ENCODE data around the gene ARHGAP44. TPM values are rescaled to one million over a fixed set of nuclear protein-coding genes. Genes with fewer than 3 reads are reported as not detected.
A peak's percentile ranks its signal among the peaks of the same experiment; 100 is the strongest.

ARHGAP44 gene
- total RNA-seq, 1 donor from 2014 or later: 5.9 TPM

DNA sequence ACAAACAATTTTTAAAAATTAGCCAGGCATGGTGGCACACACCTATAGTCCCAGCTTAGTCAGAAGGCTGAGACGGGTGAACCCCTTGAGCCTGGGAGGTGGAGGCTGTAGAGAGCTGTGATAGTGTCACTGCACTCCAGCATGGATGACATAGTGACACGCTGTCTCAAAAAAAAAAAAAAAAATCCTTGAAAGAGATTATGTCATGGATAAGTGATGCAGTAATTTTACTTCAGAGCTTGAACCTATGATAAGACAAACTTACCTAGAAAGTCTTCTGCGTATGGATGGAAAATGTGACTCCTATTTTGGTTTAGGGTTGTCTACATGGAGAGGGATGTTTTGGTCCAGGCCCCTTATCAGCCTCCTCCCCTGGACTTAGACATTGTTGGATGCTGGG lies 176.7 kb downstream of the ARHGAP44 start:
- DNase-seq (ENCODE audit: low read depth): no peak
- H3K27me3 ChIP-seq (ENCODE audit: control insufficient read depth, insufficient read depth, low read length): no peaks in the 10 kb centered on the region
- no peaks in the 10 kb centered on the region for H3K36me3 ChIP-seq (ENCODE audit: control insufficient read depth, insufficient read depth, low read length)
- TF ChIP-seq, protein P1, sequence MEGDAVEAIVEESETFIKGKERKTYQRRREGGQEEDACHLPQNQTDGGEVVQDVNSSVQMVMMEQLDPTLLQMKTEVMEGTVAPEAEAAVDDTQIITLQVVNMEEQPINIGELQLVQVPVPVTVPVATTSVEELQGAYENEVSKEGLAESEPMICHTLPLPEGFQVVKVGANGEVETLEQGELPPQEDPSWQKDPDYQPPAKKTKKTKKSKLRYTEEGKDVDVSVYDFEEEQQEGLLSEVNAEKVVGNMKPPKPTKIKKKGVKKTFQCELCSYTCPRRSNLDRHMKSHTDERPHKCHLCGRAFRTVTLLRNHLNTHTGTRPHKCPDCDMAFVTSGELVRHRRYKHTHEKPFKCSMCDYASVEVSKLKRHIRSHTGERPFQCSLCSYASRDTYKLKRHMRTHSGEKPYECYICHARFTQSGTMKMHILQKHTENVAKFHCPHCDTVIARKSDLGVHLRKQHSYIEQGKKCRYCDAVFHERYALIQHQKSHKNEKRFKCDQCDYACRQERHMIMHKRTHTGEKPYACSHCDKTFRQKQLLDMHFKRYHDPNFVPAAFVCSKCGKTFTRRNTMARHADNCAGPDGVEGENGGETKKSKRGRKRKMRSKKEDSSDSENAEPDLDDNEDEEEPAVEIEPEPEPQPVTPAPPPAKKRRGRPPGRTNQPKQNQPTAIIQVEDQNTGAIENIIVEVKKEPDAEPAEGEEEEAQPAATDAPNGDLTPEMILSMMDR (IDR thresholded peaks at IDR 0.05; ENCODE audit: insufficient read depth, low read length, poor library complexity, severe bottlenecking): no peak
- H3K4me3 ChIP-seq (ENCODE audit: low read depth, low read length): no peak overlapping the region

DNA sequence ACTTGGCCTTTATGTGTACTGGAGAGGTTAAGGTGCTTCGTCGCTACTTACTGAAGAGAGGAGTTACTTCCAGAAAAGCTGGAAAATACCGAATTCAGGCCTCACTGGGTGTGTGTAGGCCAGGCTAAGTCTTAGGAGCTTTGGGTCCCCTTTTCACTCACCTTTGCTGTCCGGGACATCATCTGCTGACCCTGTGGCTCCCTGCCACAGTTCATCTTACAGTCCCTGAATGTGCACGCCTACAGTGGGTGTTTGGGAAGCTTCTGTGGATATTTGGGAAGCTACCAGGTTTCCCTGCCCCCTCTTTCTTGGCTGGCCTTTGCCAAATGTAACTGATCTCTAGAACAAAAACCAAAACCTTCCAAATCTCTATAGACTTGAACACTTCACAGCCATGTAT lies 177.1 kb downstream of the ARHGAP44 start:
- no peaks in the 10 kb centered on the region for H3K27me3 ChIP-seq (ENCODE audit: control insufficient read depth, insufficient read depth, low read length)
- no peak for DNase-seq (ENCODE audit: low read depth)
- H3K36me3 ChIP-seq (ENCODE audit: control insufficient read depth, insufficient read depth, low read length): no peaks in the 10 kb centered on the region
- no peak overlapping the region for H3K4me3 ChIP-seq (ENCODE audit: low read depth, low read length)
- TF ChIP-seq, protein P1 (IDR thresholded peaks at IDR 0.05; ENCODE audit: insufficient read depth, low read length, poor library complexity, severe bottlenecking): no peak

DNA sequence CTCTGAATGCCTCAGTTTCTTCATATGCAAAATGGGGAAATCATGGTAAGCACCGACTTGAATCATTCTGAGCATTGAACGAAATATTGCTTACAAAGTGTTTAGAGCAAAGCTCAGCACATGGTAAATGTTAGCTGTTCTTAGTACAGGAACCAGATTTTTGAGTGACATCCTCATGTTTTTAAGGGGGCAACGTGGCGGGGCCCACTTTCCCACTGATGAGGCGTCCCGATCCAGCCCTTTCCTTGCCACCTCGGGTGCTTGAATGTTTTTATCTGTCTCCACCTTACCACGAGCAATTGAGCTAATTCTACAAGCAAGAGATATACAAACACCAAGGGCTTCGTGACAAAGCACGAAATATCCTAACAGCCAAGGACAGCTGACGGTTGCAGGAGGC lies 178.7 kb downstream of the ARHGAP44 start:
- no peak for DNase-seq (ENCODE audit: low read depth)

DNA sequence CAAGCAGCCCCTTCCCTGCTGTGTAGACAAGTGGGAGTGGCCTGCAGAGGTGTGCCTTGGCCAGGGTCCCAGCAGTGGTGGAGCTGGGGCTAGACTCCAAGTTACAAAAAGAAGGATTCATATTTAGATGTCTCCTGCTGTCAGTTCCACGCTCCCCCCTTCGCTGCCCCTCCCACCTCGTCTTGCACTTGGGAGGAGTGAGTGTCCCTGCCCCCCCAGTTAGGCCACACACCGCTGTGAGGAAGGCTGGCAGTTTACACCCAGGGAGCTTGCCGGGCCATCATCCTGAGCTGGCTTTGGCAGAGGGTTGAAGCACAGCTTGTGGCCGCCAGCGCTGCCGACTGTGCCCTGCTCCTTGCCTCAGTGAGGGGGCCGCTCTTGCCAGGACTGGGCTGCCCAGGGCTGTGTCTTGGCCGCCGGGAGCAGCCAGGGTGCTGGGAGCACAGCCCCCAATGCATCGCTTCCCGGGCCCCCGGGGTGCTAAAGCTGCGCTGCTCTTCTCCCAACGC lies 184.3 kb downstream of the ARHGAP44 start:
- Histone ChIP-seq H3K27me3 (ENCODE audit: control insufficient read depth, insufficient read depth, low read length) (peaks cover 5% of the 10 kb centered on the region), H3K4me3 (ENCODE audit: low read depth, low read length) (peak overlapping the region; percentile 23), H3K36me3 (ENCODE audit: control insufficient read depth, insufficient read depth, low read length) (no peaks in the 10 kb centered on the region)
- TF ChIP-seq, protein P1 (IDR thresholded peaks at IDR 0.05; ENCODE audit: insufficient read depth, low read length, poor library complexity, severe bottlenecking): no peak
- no peak for DNase-seq (ENCODE audit: low read depth)

More for the DNA sequence above, 178.7 kb downstream of the ARHGAP44 start:
- H3K27me3 ChIP-seq (ENCODE audit: control insufficient read depth, insufficient read depth, low read length): no peaks in the 10 kb centered on the region
- TF ChIP-seq, protein P1 (IDR thresholded peaks at IDR 0.05; ENCODE audit: insufficient read depth, low read length, poor library complexity, severe bottlenecking): no peak
- no peak overlapping the region for H3K4me3 ChIP-seq (ENCODE audit: low read depth, low read length)
- H3K36me3 ChIP-seq (ENCODE audit: control insufficient read depth, insufficient read depth, low read length): no peaks in the 10 kb centered on the region

DNA sequence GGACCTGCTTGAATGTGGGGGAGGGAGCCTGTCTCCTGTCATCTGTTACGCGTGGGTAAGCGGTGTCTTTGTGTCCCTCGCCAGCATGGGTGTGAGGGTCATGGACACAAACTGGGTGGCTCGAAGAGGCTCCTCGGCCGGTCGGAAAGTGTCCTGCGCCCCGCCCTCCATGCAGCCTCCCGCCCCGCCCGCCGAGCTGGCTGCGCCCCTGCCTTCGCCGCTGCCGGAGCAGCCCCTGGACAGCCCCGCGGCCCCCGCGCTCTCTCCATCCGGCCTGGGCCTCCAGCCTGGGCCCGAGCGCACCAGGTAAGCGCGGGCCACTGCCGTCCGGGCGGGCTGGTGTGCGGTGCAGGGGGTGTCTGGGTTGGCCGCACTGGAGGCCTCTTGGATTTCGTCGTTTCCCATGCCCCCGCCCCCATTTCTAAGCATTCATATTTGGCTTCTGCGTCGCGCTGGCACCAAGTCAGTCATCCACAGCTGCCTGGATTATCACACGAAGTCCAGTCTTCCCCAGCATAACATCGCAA lies 184.8 kb downstream of the ARHGAP44 start:
- peaks cover 5% of the 10 kb centered on the region for H3K27me3 ChIP-seq (ENCODE audit: control insufficient read depth, insufficient read depth, low read length)
- TF ChIP-seq, protein P1 (IDR thresholded peaks at IDR 0.05; ENCODE audit: insufficient read depth, low read length, poor library complexity, severe bottlenecking): no peak
- no peaks in the 10 kb centered on the region for H3K36me3 ChIP-seq (ENCODE audit: control insufficient read depth, insufficient read depth, low read length)
- H3K4me3 ChIP-seq (ENCODE audit: low read depth, low read length): peak overlapping the region; percentile 23
- DNase-seq (ENCODE audit: low read depth): no peak
